NCI-H345 treated with DMSO at 0.1 percent for 48 hours (cell line): ENCODE data around the gene TRPM8.
A peak's percentile ranks its signal among the peaks of the same experiment; 100 is the strongest.
"Not testable (repeated sequence)": the region's sequence is repeated elsewhere in the genome, so short reads cannot be mapped to it uniquely, and the experiment has no call there.

ENCODE experiments used
- DNase-seq: peaks from one replicate; lab custom pipeline; 2025; ENCODE audit not compliant: unreplicated experiment; lab: John Stamatoyannopoulos, UW

TRPM8 gene

GRCh38 chr2:233935426-233935825 is 18.3 kb downstream of the TRPM8 start:
- no peak for DNase-seq

GRCh38 chr2:233936089-233936488 is 18.9 kb downstream of the TRPM8 start:
- DNase-seq = no peak

- DNase-seq = no peak
Measured at GRCh38 chr2:233938676-233939370, 21.6 kb downstream of the TRPM8 start.

- no peak for DNase-seq
Measured at GRCh38 chr2:233940376-233941276, 23.5 kb downstream of the TRPM8 start.

- DNase-seq = no peak
Measured at GRCh38 chr2:233942731-233943130, 25.6 kb downstream of the TRPM8 start.

- no peak for DNase-seq
Measured at GRCh38 chr2:233944269-233944668, 27.1 kb downstream of the TRPM8 start.

GRCh38 chr2:233944722-233945121 is 27.5 kb downstream of the TRPM8 start:
- DNase-seq = no peak

GRCh38 chr2:233945146-233945545 is 28.0 kb downstream of the TRPM8 start:
- no peak for DNase-seq

GRCh38 chr2:233950078-233950825 is 33.1 kb downstream of the TRPM8 start:
- DNase-seq = no peak

- no peak for DNase-seq
Measured at GRCh38 chr2:233952335-233952734, 35.2 kb downstream of the TRPM8 start.

- peak; percentile 93 for DNase-seq
Measured at GRCh38 chr2:233953087-233953801, 36.1 kb downstream of the TRPM8 start.

- no peak for DNase-seq
Measured at GRCh38 chr2:233960203-233960602, 43.0 kb downstream of the TRPM8 start.

- DNase-seq = no peak
Measured at GRCh38 chr2:233961905-233962304, 44.7 kb downstream of the TRPM8 start.

- no peak for DNase-seq
Measured at GRCh38 chr2:233964581-233964980, 47.4 kb downstream of the TRPM8 start.

GRCh38 chr2:233965032-233965603 is 47.9 kb downstream of the TRPM8 start:
- no peak for DNase-seq

- DNase-seq = not testable (repeated sequence)
Measured at GRCh38 chr2:233965646-233966045, 48.5 kb downstream of the TRPM8 start.

- no peak for DNase-seq
Measured at GRCh38 chr2:233966388-233966787, 49.2 kb downstream of the TRPM8 start.

- no peak for DNase-seq
Measured at GRCh38 chr2:233967164-233967563, 50.0 kb downstream of the TRPM8 start.

GRCh38 chr2:233968556-233968955 is 51.4 kb downstream of the TRPM8 start:
- DNase-seq = no peak

- DNase-seq = not testable (repeated sequence)
Measured at GRCh38 chr2:233972460-233972859, 55.3 kb downstream of the TRPM8 start.
